Endodermal cell (in vitro differentiated cells): ENCODE measurements around the gene GATAD2B. TPM values are rescaled to one million over a fixed set of nuclear protein-coding genes. Genes with fewer than 3 reads are reported as not detected.

ENCODE experiments used
- DNase-seq: peaks from one replicate; pipeline ENCODE4 v3.0.0-alpha.2; 2017
- H3K27ac ChIP-seq: 2 replicates; pipeline ENCODE4 v1.5.1; 2013; ENCODE audit warnings: mild to moderate bottlenecking, low read depth, low read length, moderate library complexity
- H3K27me3 ChIP-seq: 2 replicates; pipeline ENCODE4 v1.6.1; 2013; ENCODE audit warnings: mild to moderate bottlenecking, low read length, moderate library complexity; ENCODE audit not compliant: insufficient read depth, control insufficient read depth, poor library complexity, severe bottlenecking
- H3K36me3 ChIP-seq: 2 replicates; pipeline ENCODE4 v1.7.0; 2013; ENCODE audit warnings: mild to moderate bottlenecking, low read length, moderate library complexity; ENCODE audit not compliant: control insufficient read depth, insufficient read depth
- H3K4me1 ChIP-seq: one replicate; pipeline ENCODE4 v1.7.0; 2013; ENCODE audit warnings: low read length; ENCODE audit not compliant: control insufficient read depth, insufficient read depth
- H3K4me3 ChIP-seq: 2 replicates; pipeline ENCODE4 v1.5.1; 2013; ENCODE audit warnings: mild to moderate bottlenecking, low read length, moderate library complexity
- H3K9ac ChIP-seq: 2 replicates; pipeline ENCODE4 v1.6.1; 2013; ENCODE audit warnings: mild to moderate bottlenecking, low read length, moderate library complexity; ENCODE audit not compliant: poor library complexity, severe bottlenecking; ENCODE audit errors: extremely low read depth
- H3K9me3 ChIP-seq: 2 replicates; pipeline ENCODE4 v1.6.1; 2013; ENCODE audit warnings: mild to moderate bottlenecking, low read length, moderate library complexity; ENCODE audit not compliant: control insufficient read depth
- H3K27ac Mint-ChIP-seq: 2 replicates; pipeline ENCODE4 v1.8.0; 2020; ENCODE audit warnings: mixed read lengths
- H3K27me3 Mint-ChIP-seq: 2 replicates; pipeline ENCODE4 v1.8.0; 2021; ENCODE audit warnings: mild to moderate bottlenecking, mixed read lengths; ENCODE audit not compliant: insufficient read depth
- H3K36me3 Mint-ChIP-seq: 2 replicates; pipeline ENCODE4 v1.8.0; 2020; ENCODE audit warnings: low read depth, mixed read lengths
- H3K4me1 Mint-ChIP-seq: 2 replicates; pipeline ENCODE4 v1.8.0; 2020; ENCODE audit warnings: mixed read lengths
- H3K4me3 Mint-ChIP-seq: 2 replicates; pipeline ENCODE4 v1.8.0; 2020; ENCODE audit warnings: mild to moderate bottlenecking, moderate library complexity, mixed read lengths
- H3K9me3 Mint-ChIP-seq: 2 replicates; pipeline ENCODE4 v1.8.0; 2020; ENCODE audit warnings: mild to moderate bottlenecking, mixed read lengths
- WGBS, 2 experiments: methylation state at CpG; one replicate each; pipeline versions ENCODE4 v1.1.5 to v1.1.7; 2013; ENCODE audit warnings: missing lambda C conversion rate in 2 of 2, mixed read lengths in 1 of 2; ENCODE audit not compliant: insufficient coverage in 1 of 2, insufficient read length in 1 of 2; 5-methylcytosine and 5-hydroxymethylcytosine counted together
- total RNA-seq, 2 donors: library from RNA; stranded (reverse); fragmentation: NEBNext Ultra II Directional in 1 of 2; extraction: Animal tissue kit (Norgen Biotek cat#: 25700) in 1 of 2; gene quantifications; 2 replicates in 1 of 2; 3 replicates in 1 of 2; pipeline ENCODE4 v1.2.1, GENCODE V29; 2021
- TF ChIP-seq, protein P1 (sequence below): fragments of 200-600 bp; sonication (generic); conservative IDR thresholded peaks from 2 replicates; pipeline ENCODE4 v1.5.0; 2021; ENCODE audit warnings: antibody characterized with exemption, mild to moderate bottlenecking

The GATAD2B gene
- total RNA-seq, 2 donors from 2014 or later = 45.2 to 51.2 TPM

DNA sequence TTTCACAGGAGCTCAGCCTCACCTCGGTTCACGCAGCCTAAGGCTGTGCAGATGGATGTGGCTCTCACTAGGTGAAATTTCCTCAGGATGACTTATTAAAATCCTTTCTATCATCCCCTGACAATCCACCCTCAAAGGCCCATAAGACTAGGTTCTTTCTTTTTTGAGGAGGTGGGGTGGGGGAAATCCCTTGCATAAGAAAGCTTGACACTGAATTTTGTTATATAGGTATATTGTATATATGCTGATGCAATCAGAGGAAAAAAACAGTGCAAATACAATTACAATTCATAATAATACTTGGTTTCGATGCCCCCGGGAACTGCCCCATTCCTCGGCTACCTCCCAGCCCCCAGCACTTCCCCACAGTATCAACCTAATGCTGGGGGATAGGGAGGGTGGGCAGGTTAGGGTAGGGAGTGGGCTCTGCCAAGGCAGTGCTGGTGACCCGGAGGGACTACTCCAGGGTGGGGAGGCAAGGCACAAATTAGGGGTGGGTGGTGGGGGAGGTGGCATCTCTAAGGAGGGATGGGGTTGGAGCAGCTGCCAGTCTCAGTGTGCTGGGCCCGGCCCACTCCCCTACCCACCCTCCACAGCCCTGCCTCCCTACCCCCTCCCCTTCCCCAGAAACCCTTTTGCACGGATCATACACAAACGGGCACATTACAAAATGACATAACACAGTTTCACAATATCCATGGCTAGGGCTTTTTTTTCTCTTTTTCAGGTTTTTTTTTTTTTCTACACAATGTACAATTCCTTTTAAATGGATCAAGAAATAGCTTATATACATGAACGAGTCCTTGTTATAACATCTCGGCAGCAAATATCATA, 116.7 kb downstream of the GATAD2B start:
- no peaks in the 10 kb centered on the region for H3K4me1 ChIP-seq
- Mint-ChIP-seq H3K36me3 (peaks cover 39% of the 10 kb centered on the region), H3K27ac (no peak overlapping the region), H3K27me3 (no peaks in the 10 kb centered on the region), H3K4me1 (no peaks in the 10 kb centered on the region), H3K4me3 (no peak overlapping the region), H3K9me3 (no peaks in the 10 kb centered on the region)
- H3K9me3 ChIP-seq = no peaks in the 10 kb centered on the region
- no peak overlapping the region for H3K9ac ChIP-seq
- H3K27ac ChIP-seq = peak overlapping the region; percentile 72
- H3K4me3 ChIP-seq = no peak overlapping the region
- no peaks in the 10 kb centered on the region for H3K27me3 ChIP-seq
- 89 to 91% methylated on average over 4 to 11 of the region's 11 CpGs for WGBS, 2 experiments
- H3K36me3 ChIP-seq = peaks cover 52% of the 10 kb centered on the region
- DNase-seq = no peak
- TF ChIP-seq, protein P1, sequence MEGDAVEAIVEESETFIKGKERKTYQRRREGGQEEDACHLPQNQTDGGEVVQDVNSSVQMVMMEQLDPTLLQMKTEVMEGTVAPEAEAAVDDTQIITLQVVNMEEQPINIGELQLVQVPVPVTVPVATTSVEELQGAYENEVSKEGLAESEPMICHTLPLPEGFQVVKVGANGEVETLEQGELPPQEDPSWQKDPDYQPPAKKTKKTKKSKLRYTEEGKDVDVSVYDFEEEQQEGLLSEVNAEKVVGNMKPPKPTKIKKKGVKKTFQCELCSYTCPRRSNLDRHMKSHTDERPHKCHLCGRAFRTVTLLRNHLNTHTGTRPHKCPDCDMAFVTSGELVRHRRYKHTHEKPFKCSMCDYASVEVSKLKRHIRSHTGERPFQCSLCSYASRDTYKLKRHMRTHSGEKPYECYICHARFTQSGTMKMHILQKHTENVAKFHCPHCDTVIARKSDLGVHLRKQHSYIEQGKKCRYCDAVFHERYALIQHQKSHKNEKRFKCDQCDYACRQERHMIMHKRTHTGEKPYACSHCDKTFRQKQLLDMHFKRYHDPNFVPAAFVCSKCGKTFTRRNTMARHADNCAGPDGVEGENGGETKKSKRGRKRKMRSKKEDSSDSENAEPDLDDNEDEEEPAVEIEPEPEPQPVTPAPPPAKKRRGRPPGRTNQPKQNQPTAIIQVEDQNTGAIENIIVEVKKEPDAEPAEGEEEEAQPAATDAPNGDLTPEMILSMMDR = no peak

DNA sequence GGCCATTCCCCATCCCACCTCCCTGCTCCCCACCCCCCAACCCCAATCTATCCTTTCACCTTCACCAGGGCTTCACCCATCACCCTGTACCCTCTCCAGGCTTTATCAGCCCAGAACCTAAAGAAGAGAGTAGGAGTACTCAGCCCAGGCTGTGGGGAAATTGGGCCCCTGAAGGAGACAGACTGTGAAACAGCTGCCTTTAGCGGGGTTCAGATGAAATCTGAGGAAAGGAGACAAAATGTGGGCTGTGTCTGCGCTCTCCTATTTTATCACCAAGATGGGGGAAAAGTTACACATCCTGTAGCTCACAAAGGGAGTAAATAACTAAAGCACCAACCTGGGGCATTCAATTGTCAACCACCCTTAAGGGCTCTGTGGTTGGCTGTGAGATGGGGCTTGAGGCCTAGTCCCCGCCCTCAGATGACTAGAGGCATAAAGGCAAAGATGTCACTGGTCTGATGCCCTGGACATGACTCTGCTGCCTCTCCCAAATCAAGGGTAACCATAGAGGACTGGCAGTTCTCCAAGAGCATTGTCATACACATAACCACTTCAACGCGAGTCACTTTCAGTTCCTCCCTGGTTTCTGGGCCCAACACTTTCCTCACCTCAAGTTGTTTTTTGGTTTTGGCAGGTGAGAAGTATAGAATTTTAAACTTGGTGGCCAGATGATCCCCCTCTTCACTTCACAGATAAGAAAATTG, 117.6 kb downstream of the GATAD2B start:
- Histone ChIP-seq H3K4me3 (no peak overlapping the region), H3K27me3 (no peaks in the 10 kb centered on the region), H3K9me3 (no peaks in the 10 kb centered on the region), H3K27ac (peak overlapping the region; percentile 72), H3K9ac (no peak overlapping the region), H3K36me3 (peaks cover 45% of the 10 kb centered on the region), H3K4me1 (no peaks in the 10 kb centered on the region)
- Mint-ChIP-seq H3K27ac (no peak overlapping the region), H3K4me1 (no peaks in the 10 kb centered on the region), H3K27me3 (no peaks in the 10 kb centered on the region), H3K36me3 (peaks cover 37% of the 10 kb centered on the region), H3K4me3 (no peak overlapping the region), H3K9me3 (no peaks in the 10 kb centered on the region)
- DNase-seq = no peak
- TF ChIP-seq, protein P1 = no peak
- 91 to 96% methylated on average over 5 of the region's 5 CpGs for WGBS, 2 experiments

DNA sequence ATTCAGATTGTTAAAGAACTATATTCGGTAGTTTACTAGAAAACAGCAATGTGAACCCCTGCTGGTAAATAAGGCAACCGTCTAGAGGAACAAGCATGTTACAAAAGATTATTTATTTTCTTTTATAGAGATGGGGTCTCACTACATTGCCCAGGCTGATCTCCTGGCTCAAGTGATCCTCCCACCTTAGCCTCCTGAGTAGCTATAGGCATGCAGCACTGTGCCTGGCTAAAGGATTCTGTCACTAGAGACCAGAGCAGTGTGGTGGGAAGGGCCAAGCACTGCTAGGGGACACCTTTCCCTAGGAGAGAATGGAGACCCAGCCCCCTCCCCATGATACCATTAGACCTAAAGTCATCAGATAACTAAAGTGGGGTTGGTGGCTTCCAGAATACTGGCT, 118.7 kb downstream of the GATAD2B start:
- Mint-ChIP-seq H3K27ac (no peak overlapping the region), H3K9me3 (no peaks in the 10 kb centered on the region), H3K4me3 (no peak overlapping the region), H3K27me3 (no peaks in the 10 kb centered on the region), H3K36me3 (peaks cover 26% of the 10 kb centered on the region), H3K4me1 (no peaks in the 10 kb centered on the region)
- no peaks in the 10 kb centered on the region for H3K4me1 ChIP-seq
- H3K27me3 ChIP-seq = no peaks in the 10 kb centered on the region
- H3K27ac ChIP-seq = no peak overlapping the region
- peaks cover 35% of the 10 kb centered on the region for H3K36me3 ChIP-seq
- no peak for DNase-seq
- no peak overlapping the region for H3K9ac ChIP-seq
- TF ChIP-seq, protein P1 = no peak
- H3K4me3 ChIP-seq = no peak overlapping the region
- H3K9me3 ChIP-seq = no peaks in the 10 kb centered on the region
- WGBS, 2 experiments = 85 to 91% methylated on average over 1 to 2 of the region's 2 CpGs
